ENCODE data around the gene WWC1.

WWC1 gene

DNA sequence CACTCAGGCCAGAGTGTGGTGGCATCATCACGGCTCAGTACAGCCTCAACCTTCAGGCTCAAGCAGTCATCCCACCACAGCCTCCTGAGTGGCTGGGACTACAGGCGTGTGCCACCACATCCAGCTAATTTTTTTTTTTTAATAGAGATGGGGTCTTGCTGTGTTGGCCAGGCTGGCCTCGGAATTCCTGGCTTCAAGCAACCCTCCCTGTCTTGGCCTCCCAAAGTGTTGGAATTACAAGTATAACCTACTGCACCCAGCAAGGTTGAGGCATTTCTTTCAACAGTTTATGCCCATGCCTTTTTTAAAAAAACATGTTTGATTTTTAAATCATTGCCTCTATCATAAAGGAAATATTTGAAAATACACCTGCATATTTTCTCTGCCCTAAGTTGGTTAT lies 197.6 kb downstream of the WWC1 start:
- no peak for DNase-seq (ENCODE audit: low spot score in 2 of 2)
- in situ Hi-C loops (cut with MboI; ENCODE audit: low sequenced_read_pairs), result loop anchor here (25.0 kb wide), 1 partner anchor 1098 kb away; the partner anchor contains the start of gene SPDL1
- Histone ChIP-seq H3K27me3 (ENCODE audit: low read depth) (no peaks in the 10 kb centered on the region), H3K4me1 (no peaks in the 10 kb centered on the region; the same call in 1 of the 2 replicates), H3K9me3 (no peaks in the 10 kb centered on the region), H3K4me3 (no peak overlapping the region), H3K36me3 (replicated peaks) (peaks cover 68% of the 10 kb centered on the region)

DNA sequence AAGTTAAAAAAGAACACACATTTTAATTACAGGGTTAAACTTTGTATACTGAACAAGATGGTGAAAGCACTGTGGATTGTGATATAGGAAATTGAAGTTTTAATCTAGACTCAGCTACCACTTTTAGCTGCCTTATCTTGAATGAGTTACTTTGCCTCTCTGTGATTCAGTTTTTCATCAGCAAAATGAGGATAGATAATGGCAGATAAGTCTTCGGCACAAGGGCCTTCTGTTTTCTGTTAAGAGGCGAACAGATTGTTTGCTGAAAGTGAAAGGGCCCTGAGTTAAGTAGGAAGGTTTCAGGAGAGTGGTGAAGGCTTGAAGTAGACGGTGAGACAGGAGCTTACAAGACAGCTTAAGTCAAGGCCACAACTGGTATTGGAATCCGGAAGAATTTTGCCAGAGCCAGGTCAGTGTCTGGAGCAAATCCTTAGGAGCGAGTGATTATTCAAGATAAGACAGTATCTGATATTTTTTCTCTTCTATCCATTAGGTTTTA lies 202.7 kb downstream of the WWC1 start:
- H3K36me3 ChIP-seq (replicated peaks), result peaks cover 93% of the 10 kb centered on the region
- H3K4me1 ChIP-seq, result no peaks in the 10 kb centered on the region
- DNase-seq (ENCODE audit: low spot score in 2 of 2), result no peak
- no peaks in the 10 kb centered on the region for H3K9me3 ChIP-seq
- in situ Hi-C loops (cut with MboI; ENCODE audit: low sequenced_read_pairs), result loop anchor here (25.0 kb wide), 1 partner anchor 1093 kb away; the partner anchor contains the start of gene SPDL1
- H3K27me3 ChIP-seq (ENCODE audit: low read depth), result no peaks in the 10 kb centered on the region
- no peak overlapping the region for H3K4me3 ChIP-seq

DNA sequence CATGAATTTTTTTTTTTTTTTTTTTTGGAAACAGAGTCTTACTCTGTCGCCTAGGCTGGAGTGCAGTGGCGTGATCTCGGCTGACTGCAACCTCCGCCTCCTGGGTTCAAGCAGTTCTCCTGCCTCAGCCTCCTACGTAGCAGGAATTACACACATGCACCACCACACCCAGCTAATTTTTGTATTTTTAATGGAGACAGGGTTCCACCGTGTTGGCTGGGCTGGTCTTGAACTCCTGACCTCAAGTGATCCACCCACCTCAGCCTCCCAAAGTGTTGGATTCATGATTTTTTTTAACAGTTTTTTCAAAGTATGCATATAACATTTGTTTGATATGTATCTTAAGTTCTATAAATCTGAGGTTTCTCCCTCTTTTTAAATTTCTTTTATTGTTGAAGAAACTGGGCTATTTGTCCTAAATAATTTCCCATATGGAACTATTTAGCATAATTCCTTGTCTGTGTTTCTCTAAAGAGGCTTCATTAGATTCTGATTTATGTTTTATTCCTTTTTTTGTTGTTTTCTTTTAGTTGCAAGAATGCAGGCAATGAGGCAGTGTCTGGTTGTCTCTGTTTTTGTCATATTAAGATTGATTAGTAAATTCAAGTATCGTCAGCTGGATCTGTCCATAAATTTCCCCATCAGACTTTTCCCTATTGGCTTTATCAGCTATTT lies 211.3 kb downstream of the WWC1 start:
- H3K4me1 ChIP-seq, result no peaks in the 10 kb centered on the region
- in situ Hi-C loops (cut with MboI; ENCODE audit: low sequenced_read_pairs), result no loop called here
- H3K27me3 ChIP-seq (ENCODE audit: low read depth), result no peaks in the 10 kb centered on the region
- H3K4me3 ChIP-seq, result no peak overlapping the region
- no peak for DNase-seq (ENCODE audit: low spot score in 2 of 2)
- no peaks in the 10 kb centered on the region for H3K9me3 ChIP-seq
- peaks cover 43% of the 10 kb centered on the region for H3K36me3 ChIP-seq (replicated peaks)

DNA sequence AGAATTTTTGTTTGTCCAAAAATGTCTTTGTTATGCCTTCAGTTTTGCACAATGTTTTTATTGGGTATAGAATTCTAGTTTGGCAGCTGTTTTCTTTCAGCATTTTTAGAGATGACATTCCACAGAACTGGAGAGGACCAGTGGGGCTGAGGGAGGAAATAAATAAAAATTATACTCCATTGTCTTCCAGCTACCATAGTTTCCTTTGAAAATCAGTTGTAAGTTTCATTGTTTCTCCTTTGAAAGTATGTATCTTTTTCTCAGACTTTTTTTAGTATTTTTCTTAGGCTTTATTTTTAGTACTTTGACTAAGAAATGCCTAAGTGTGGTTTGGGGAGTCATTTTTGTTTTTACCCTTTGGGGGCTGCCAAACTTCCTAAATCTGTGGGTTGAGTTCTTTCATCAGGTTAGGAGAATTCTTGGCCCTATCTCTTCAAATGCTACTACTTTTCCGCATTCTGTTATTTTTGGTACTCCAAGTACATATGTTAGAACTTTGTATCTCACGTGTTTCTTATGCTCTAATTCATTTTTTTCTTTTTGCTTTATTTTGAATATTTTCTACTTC lies 222.5 kb downstream of the WWC1 start:
- in situ Hi-C loops (cut with MboI; ENCODE audit: low sequenced_read_pairs), result no loop called here
- no peak for DNase-seq (ENCODE audit: low spot score in 2 of 2)
- Histone ChIP-seq H3K9me3 (peaks cover 5% of the 10 kb centered on the region; the same call in 1 of the 2 replicates), H3K4me3 (no peak overlapping the region), H3K4me1 (no peaks in the 10 kb centered on the region), H3K27me3 (ENCODE audit: low read depth) (no peaks in the 10 kb centered on the region), H3K36me3 (replicated peaks) (peaks cover 86% of the 10 kb centered on the region)
